ENCODE measurements around the gene C2CD5.

- TF ChIP-seq CTCF (IDR thresholded peaks at IDR 0.05) (no peak), POLR2A (IDR thresholded peaks at IDR 0.05) (no peak)
Observed at GRCh38 chr12:22531205-22531604, 13.1 kb downstream of the C2CD5 start.
